Loucy (cell line): ENCODE results near the gene FAM229B.

ENCODE experiments used
- H2AFZ ChIP-seq: fragments of 200-600 bp; sonication (generic); 2 replicates; pipeline ENCODE4 v1.6.0; 2016; ENCODE audit warnings: antibody characterized with exemption, mild to moderate bottlenecking, low read length, moderate library complexity
- H3F3A ChIP-seq: fragments of 200-600 bp; 2 replicates; pipeline ENCODE4 v1.6.0; 2016; ENCODE audit warnings: antibody characterized with exemption, low read depth, mild to moderate bottlenecking
- H3K27me3 ChIP-seq: fragments of 200-600 bp; sonication (generic); 2 replicates; pipeline ENCODE4 v1.6.1; 2014; ENCODE audit warnings: low read length, mild to moderate bottlenecking; ENCODE audit not compliant: insufficient read depth, poor library complexity, severe bottlenecking
- H3K36me3 ChIP-seq: fragments of 200-600 bp; sonication (generic); 2 replicates; pipeline ENCODE4 v1.6.1; 2016; ENCODE audit warnings: low read length; ENCODE audit not compliant: insufficient read depth
- H3K4me1 ChIP-seq: fragments of 200-600 bp; sonication (generic); 2 replicates; pipeline ENCODE4 v1.5.1; 2014; ENCODE audit warnings: low read length, mild to moderate bottlenecking; ENCODE audit not compliant: insufficient read depth, poor library complexity, severe bottlenecking
- H3K4me2 ChIP-seq: fragments of 200-600 bp; sonication (generic); 2 replicates; pipeline ENCODE4 v1.6.0; 2014; ENCODE audit warnings: antibody characterized with exemption, low read length, low read depth, mild to moderate bottlenecking; ENCODE audit not compliant: poor library complexity, severe bottlenecking
- H3K4me3 ChIP-seq: fragments of 200-600 bp; sonication (generic); 2 replicates; pipeline ENCODE4 v1.5.1; 2014; ENCODE audit warnings: low read length, mild to moderate bottlenecking, mixed read lengths; ENCODE audit not compliant: poor library complexity, severe bottlenecking
- H3K79me2 ChIP-seq: fragments of 200-600 bp; sonication (generic); 2 replicates; pipeline ENCODE4 v1.6.1; 2014; ENCODE audit warnings: low read length; ENCODE audit not compliant: insufficient read depth
- H3K9ac ChIP-seq: fragments of 200-600 bp; sonication (generic); 2 replicates; pipeline ENCODE4 v1.6.0; 2014; ENCODE audit warnings: mild to moderate bottlenecking, low read depth, low read length, moderate library complexity; ENCODE audit not compliant: poor library complexity, severe bottlenecking
- H3K9me2 ChIP-seq: fragments of 200-600 bp; sonication (generic); replicated peaks from 2 replicates; pipeline ENCODE4 v1.6.1; 2016; ENCODE audit warnings: low read depth, low read length, mixed read lengths
- H3K9me3 ChIP-seq: fragments of 200-600 bp; sonication (generic); 2 replicates; pipeline ENCODE4 v1.6.1; 2014; ENCODE audit warnings: mild to moderate bottlenecking, antibody characterized with exemption, low read length, low read depth; ENCODE audit not compliant: insufficient read depth
- H4K20me1 ChIP-seq: fragments of 200-600 bp; sonication (generic); 2 replicates; pipeline ENCODE4 v1.6.0; 2014; ENCODE audit warnings: antibody characterized with exemption, low read length, mild to moderate bottlenecking; ENCODE audit not compliant: insufficient read depth, poor library complexity, severe bottlenecking
- EZH2phosphoT487 ChIP-seq: fragments of 200-600 bp; IDR thresholded peaks from 2 replicates; pipeline ENCODE4 v1.6.1; 2018; ENCODE audit warnings: antibody characterized with exemption, mild to moderate bottlenecking, moderate library complexity, borderline replicate concordance
- TF ChIP-seq, protein P1 (sequence below): fragments of 200-600 bp; sonication (generic); conservative IDR thresholded peaks from 2 replicates; pipeline ENCODE4 v1.5.1; 2014; ENCODE audit warnings: mild to moderate bottlenecking, antibody characterized with exemption, low read length

FAM229B gene

GRCh38 chr6:112087136-112087911 is at the start of gene FAM229B, which contains the start of gene TUBE1:
Gene FAM229B, plus strand, starts transcription at chr6:112087591. Its CDS starts 11,693 bp downstream, at chr6:112099284.
Gene TUBE1, minus strand, starts transcription at chr6:112087482. Its CDS starts 48 bp downstream, at chr6:112087434.
- Histone ChIP-seq H3K4me3 (peak within 1 kb of the TSS; percentile 90), H3K79me2 (peaks cover 5% of the 10 kb centered on the region; the same call in 1 of the 2 replicates), H3K9ac (peak within 1 kb of the TSS; percentile 74), H4K20me1 (peaks cover 4% of the 10 kb centered on the region), H3K36me3 (no peaks in the 10 kb centered on the region), H3K9me2 (no peaks in the 10 kb centered on the region), H2AFZ (peak within 1 kb of the TSS; percentile 99), H3K4me1 (peaks cover 11% of the 10 kb centered on the region), H3K27me3 (no peaks in the 10 kb centered on the region), H3K9me3 (no peaks in the 10 kb centered on the region), H3K4me2 (peak within 1 kb of the TSS; percentile 90), H3F3A (no peaks in the 10 kb centered on the region)
- no peak for TF ChIP-seq EZH2phosphoT487
- TF ChIP-seq, protein P1, sequence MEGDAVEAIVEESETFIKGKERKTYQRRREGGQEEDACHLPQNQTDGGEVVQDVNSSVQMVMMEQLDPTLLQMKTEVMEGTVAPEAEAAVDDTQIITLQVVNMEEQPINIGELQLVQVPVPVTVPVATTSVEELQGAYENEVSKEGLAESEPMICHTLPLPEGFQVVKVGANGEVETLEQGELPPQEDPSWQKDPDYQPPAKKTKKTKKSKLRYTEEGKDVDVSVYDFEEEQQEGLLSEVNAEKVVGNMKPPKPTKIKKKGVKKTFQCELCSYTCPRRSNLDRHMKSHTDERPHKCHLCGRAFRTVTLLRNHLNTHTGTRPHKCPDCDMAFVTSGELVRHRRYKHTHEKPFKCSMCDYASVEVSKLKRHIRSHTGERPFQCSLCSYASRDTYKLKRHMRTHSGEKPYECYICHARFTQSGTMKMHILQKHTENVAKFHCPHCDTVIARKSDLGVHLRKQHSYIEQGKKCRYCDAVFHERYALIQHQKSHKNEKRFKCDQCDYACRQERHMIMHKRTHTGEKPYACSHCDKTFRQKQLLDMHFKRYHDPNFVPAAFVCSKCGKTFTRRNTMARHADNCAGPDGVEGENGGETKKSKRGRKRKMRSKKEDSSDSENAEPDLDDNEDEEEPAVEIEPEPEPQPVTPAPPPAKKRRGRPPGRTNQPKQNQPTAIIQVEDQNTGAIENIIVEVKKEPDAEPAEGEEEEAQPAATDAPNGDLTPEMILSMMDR, result no peak

DNA sequence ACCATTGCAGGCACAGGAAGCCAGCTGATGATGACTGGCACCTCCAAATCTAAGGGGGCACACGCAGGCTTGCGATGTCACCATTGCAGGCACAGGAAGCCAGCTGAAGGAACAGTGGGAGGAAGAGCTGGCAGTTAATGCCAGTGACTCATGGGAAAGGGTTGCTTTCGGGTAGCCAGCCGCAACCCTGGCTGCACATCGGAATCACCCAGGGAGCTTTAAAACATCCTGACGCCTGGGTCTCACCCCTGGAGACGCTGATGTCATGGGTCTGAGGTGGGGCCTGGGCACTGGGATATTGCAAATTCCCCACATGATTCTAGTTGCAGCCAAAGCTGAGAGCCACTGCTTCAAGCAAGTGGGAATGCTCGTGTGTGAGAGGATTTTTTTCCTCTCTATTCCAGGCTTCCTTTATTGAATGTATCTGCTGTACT is 49.6 kb upstream of the FAM229B start:
- Histone ChIP-seq H3K27me3 (no peaks in the 10 kb centered on the region), H3K9me2 (no peaks in the 10 kb centered on the region), H4K20me1 (no peaks in the 10 kb centered on the region), H3K4me2 (no peak overlapping the region), H2AFZ (no peak overlapping the region), H3K9ac (no peak overlapping the region), H3K4me3 (no peak overlapping the region), H3K9me3 (no peaks in the 10 kb centered on the region), H3K4me1 (peaks cover 6% of the 10 kb centered on the region), H3K79me2 (no peaks in the 10 kb centered on the region), H3F3A (no peaks in the 10 kb centered on the region), H3K36me3 (no peaks in the 10 kb centered on the region)
- no peak for TF ChIP-seq EZH2phosphoT487
- TF ChIP-seq, protein P1, result no peak

DNA sequence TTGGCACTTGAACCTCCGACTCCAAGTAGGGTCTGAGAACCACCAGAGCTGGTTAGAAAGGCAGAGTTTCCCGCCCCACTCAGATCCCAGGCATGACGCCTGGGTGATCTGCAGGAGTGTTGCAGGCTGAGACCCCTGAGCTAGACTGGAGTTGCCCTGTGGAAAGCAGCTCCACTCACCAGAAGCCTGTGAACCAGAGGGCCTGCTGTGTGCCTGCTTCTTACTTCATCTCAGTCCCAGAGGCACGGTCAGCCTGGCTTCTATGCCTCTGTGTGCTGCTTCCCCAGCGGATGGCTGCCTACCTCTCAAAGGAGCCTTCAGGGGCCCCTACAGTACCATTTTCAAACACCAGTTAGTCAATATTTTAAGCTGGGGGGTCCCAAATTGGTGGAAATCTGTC is 49.1 kb upstream of the FAM229B start:
- H3K4me1 ChIP-seq, result peaks cover 7% of the 10 kb centered on the region
- no peaks in the 10 kb centered on the region for H4K20me1 ChIP-seq
- H3K9me2 ChIP-seq, result no peaks in the 10 kb centered on the region
- no peak overlapping the region for H3K4me3 ChIP-seq
- no peak for TF ChIP-seq EZH2phosphoT487
- no peak overlapping the region for H3K9ac ChIP-seq
- H2AFZ ChIP-seq, result no peak overlapping the region
- H3F3A ChIP-seq, result no peaks in the 10 kb centered on the region
- no peaks in the 10 kb centered on the region for H3K9me3 ChIP-seq
- H3K4me2 ChIP-seq, result no peak overlapping the region
- no peaks in the 10 kb centered on the region for H3K27me3 ChIP-seq
- no peaks in the 10 kb centered on the region for H3K36me3 ChIP-seq
- no peaks in the 10 kb centered on the region for H3K79me2 ChIP-seq
